ENCODE measurements around the gene NR3C1.

DNA sequence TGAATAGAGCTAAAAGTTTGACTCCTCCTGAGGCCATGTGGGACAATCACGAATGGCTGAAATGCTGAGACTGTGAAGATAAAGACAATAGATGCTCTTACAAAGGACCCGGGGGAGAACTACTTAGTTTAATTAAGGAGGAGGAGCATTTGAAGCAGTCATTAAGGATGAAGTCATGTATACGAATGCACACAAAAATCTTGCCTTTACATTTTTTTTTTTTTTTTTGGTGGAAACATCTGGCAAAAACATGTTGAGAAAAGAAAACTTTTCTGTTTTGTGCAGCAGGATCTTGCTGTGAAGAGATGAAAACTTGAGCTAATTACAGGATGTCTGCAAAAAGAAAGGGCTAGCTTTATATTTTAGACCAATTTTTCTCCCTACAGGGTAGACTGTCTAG is 42.3 kb upstream of the NR3C1 start:
- TF ChIP-seq, protein P1, sequence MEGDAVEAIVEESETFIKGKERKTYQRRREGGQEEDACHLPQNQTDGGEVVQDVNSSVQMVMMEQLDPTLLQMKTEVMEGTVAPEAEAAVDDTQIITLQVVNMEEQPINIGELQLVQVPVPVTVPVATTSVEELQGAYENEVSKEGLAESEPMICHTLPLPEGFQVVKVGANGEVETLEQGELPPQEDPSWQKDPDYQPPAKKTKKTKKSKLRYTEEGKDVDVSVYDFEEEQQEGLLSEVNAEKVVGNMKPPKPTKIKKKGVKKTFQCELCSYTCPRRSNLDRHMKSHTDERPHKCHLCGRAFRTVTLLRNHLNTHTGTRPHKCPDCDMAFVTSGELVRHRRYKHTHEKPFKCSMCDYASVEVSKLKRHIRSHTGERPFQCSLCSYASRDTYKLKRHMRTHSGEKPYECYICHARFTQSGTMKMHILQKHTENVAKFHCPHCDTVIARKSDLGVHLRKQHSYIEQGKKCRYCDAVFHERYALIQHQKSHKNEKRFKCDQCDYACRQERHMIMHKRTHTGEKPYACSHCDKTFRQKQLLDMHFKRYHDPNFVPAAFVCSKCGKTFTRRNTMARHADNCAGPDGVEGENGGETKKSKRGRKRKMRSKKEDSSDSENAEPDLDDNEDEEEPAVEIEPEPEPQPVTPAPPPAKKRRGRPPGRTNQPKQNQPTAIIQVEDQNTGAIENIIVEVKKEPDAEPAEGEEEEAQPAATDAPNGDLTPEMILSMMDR (IDR thresholded peaks at IDR 0.05) = no peak
- no peak for TF ChIP-seq POLR2A (IDR thresholded peaks at IDR 0.05)
